Left ventricle myocardium inferior (tissue), 1 donor: ENCODE results near the gene MRPS14. TPM values are rescaled to one million over a fixed set of nuclear protein-coding genes. Genes with fewer than 3 reads are reported as not detected.
A peak's percentile ranks its signal among the peaks of the same experiment; 100 is the strongest.

Source experiments
- DNase-seq: peaks from one replicate; pipeline ENCODE4 v3.0.0-alpha.2; 2020
- H3K27ac ChIP-seq: fragments of 200-600 bp; replicated peaks from 2 replicates; pipeline ENCODE4 v1.8.0; 2021
- H3K27me3 ChIP-seq: fragments of 200-600 bp; 2 replicates; pipeline ENCODE4 v1.8.0; 2021; ENCODE audit warnings: low read depth
- H3K36me3 ChIP-seq: fragments of 200-600 bp; 2 replicates; pipeline ENCODE4 v1.8.0; 2021
- H3K4me1 ChIP-seq: fragments of 200-600 bp; 2 replicates; pipeline ENCODE4 v1.8.0; 2021
- H3K4me3 ChIP-seq: fragments of 200-600 bp; 2 replicates; pipeline ENCODE4 v1.8.0; 2021; ENCODE audit warnings: mild to moderate bottlenecking, moderate library complexity
- H3K9me3 ChIP-seq: fragments of 200-600 bp; replicated peaks from 2 replicates; pipeline ENCODE4 v1.8.0; 2021
- intact Hi-C: fragments of 100-400 bp; cut with micrococcal nuclease; formaldehyde crosslinking; loops from one replicate; pipeline ENCODE4 v1.11.0; 2022
- total RNA-seq: library from RNA; stranded (reverse); fragmentation: NEBNext Ultra II Directional; extraction: Animal tissue kit (Norgen Biotek cat#: 25700); gene quantifications from one replicate; pipeline ENCODE4 v1.2.1, GENCODE V29; 2021
- TF ChIP-seq, protein P1 (sequence below): fragments of 200-600 bp; IDR thresholded peaks from 2 replicates; pipeline ENCODE4 v1.8.0; 2021; ENCODE audit warnings: antibody characterized with exemption, mild to moderate bottlenecking, borderline replicate concordance
- donor health status: DM: no; HTN: yes; CAD: no; lungs with severe emphysema.

The MRPS14 gene
- total RNA-seq, 1 donor from 2014 or later = 25.4 TPM

- Histone ChIP-seq H3K4me3 (no peak overlapping the region), H3K27ac (no peak overlapping the region), H3K9me3 (no peaks in the 10 kb centered on the region), H3K4me1 (peaks cover 29% of the 10 kb centered on the region), H3K36me3 (peaks cover 13% of the 10 kb centered on the region), H3K27me3 (no peaks in the 10 kb centered on the region)
- TF ChIP-seq, protein P1, sequence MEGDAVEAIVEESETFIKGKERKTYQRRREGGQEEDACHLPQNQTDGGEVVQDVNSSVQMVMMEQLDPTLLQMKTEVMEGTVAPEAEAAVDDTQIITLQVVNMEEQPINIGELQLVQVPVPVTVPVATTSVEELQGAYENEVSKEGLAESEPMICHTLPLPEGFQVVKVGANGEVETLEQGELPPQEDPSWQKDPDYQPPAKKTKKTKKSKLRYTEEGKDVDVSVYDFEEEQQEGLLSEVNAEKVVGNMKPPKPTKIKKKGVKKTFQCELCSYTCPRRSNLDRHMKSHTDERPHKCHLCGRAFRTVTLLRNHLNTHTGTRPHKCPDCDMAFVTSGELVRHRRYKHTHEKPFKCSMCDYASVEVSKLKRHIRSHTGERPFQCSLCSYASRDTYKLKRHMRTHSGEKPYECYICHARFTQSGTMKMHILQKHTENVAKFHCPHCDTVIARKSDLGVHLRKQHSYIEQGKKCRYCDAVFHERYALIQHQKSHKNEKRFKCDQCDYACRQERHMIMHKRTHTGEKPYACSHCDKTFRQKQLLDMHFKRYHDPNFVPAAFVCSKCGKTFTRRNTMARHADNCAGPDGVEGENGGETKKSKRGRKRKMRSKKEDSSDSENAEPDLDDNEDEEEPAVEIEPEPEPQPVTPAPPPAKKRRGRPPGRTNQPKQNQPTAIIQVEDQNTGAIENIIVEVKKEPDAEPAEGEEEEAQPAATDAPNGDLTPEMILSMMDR = no peak
- DNase-seq = peak; percentile 46
- intact Hi-C loops = no loop called here
Measured at GRCh38 chr1:174974711-174975119, 48.5 kb downstream of the MRPS14 start.

- Histone ChIP-seq H3K4me3 (no peak overlapping the region), H3K27ac (no peak overlapping the region), H3K27me3 (no peaks in the 10 kb centered on the region), H3K4me1 (peaks cover 44% of the 10 kb centered on the region), H3K36me3 (peaks cover 8% of the 10 kb centered on the region), H3K9me3 (no peaks in the 10 kb centered on the region)
- TF ChIP-seq, protein P1 = no peak
- intact Hi-C loops = no loop called here
- DNase-seq = no peak
Measured at GRCh38 chr1:174971902-174972301, 51.3 kb downstream of the MRPS14 start.

DNA sequence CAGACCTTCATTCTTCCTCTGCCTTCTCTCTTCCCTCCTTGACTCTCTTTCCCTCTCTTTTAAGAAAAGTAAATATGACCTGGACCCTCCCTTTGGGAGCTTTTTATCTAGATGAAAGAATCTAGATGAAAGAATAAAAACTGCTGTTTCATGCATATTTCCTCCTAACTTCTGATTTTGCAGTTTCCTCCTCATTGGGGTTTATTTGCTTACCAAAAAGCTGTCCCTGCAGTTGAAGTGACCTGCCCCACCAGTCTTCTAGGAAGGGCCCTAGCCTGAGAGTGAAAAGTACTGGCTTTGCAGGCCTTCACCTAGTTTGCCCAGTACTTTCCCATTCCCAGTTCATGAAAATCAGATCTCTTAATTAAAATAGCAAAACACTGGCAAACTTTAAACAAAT lies 51.8 kb downstream of the MRPS14 start:
- Histone ChIP-seq H3K27ac (no peak overlapping the region), H3K36me3 (peaks cover 8% of the 10 kb centered on the region), H3K27me3 (no peaks in the 10 kb centered on the region), H3K4me1 (peaks cover 44% of the 10 kb centered on the region), H3K4me3 (no peak overlapping the region), H3K9me3 (no peaks in the 10 kb centered on the region)
- DNase-seq = no peak
- intact Hi-C loops = no loop called here
- TF ChIP-seq, protein P1 = no peak

DNA sequence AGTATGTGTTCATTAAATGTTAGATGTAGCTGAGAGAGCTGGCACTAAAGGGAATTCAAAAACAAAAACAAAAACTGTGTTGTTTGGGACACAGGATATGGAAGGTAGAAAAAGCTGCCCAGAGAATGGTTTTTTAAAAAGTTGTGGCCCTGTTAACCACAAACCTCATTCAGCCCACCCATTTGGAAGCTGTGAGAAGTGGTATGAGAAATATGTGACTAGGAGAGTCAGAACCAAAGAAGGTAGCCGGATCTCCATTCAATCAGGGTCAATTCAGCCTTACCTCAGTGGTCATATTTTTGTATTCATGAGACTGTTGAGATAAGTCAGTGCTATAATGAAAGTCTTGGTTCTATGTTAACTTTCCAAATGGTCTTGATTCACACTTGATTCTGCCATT lies 53.2 kb downstream of the MRPS14 start:
- H3K4me1 ChIP-seq = peaks cover 47% of the 10 kb centered on the region
- DNase-seq = no peak
- H3K36me3 ChIP-seq = peaks cover 8% of the 10 kb centered on the region
- no peak overlapping the region for H3K4me3 ChIP-seq
- H3K27me3 ChIP-seq = no peaks in the 10 kb centered on the region
- intact Hi-C loops = no loop called here
- no peaks in the 10 kb centered on the region for H3K9me3 ChIP-seq
- TF ChIP-seq, protein P1 = no peak
- H3K27ac ChIP-seq = no peak overlapping the region

- Histone ChIP-seq H3K36me3 (peaks cover 8% of the 10 kb centered on the region), H3K27me3 (no peaks in the 10 kb centered on the region), H3K4me1 (peaks cover 47% of the 10 kb centered on the region), H3K27ac (no peak overlapping the region), H3K4me3 (no peak overlapping the region), H3K9me3 (no peaks in the 10 kb centered on the region)
- intact Hi-C loops = no loop called here
- TF ChIP-seq, protein P1 = no peak
- no peak for DNase-seq
Measured at GRCh38 chr1:174968750-174969244, 54.4 kb downstream of the MRPS14 start.
